Right cardiac atrium (tissue), 5 donors: ENCODE data around the gene ZC3H10. TPM values are rescaled to one million over a fixed set of nuclear protein-coding genes. Genes with fewer than 3 reads are reported as not detected.
"Not testable (repeated sequence)": the region's sequence is repeated elsewhere in the genome, so short reads cannot be mapped to it uniquely, and the experiment has no call there.

Experiments used
- ATAC-seq, 2 donors: fragments of 200-7000 bp; cut with Tn5 transposase; one replicate each; pipeline versions ENCODE4 v1.8.0 to v1.9.1; 2020; ENCODE audit warnings: moderate library complexity in 2 of 2, mild to moderate bottlenecking in 1 of 2
- DNase-seq, 3 donors: peaks; one replicate each; pipeline ENCODE4 v3.0.0-alpha.2; 2020
- H3K27ac ChIP-seq: one replicate; pipeline ENCODE4 v1.5.1; 2013; ENCODE audit warnings: mild to moderate bottlenecking, low read length, control low read depth, moderate library complexity
- H3K27me3 ChIP-seq: one replicate; pipeline ENCODE4 v1.6.1; 2013; ENCODE audit not compliant: control insufficient read depth, insufficient read depth
- H3K4me1 ChIP-seq: one replicate; pipeline ENCODE4 v1.6.1; 2013; ENCODE audit warnings: low read length; ENCODE audit not compliant: control insufficient read depth, insufficient read depth
- H3K4me3 ChIP-seq: one replicate; pipeline ENCODE4 v1.5.1; 2013; ENCODE audit warnings: low read length, control low read depth
- H3K9me3 ChIP-seq: one replicate; pipeline ENCODE4 v1.6.1; 2013; ENCODE audit warnings: low read length; ENCODE audit not compliant: control insufficient read depth
- WGBS: extraction: QIAGEN DNeasy Blood & Tissue Kit; methylation state at CpG from one replicate; pipeline ENCODE4 v1.1.7; 2013; 5-methylcytosine and 5-hydroxymethylcytosine counted together
- intact Hi-C, 4 donors: fragments of 100-400 bp; cut with DNase I; formaldehyde crosslinking; loops; one replicate each; pipeline versions ENCODE4 v1.11.0 to v1.14.0; 2022 to 2023
- long read RNA-seq, 4 donors: library from polyadenylated mRNA; unstranded; transcript quantifications; one replicate each; pipeline ENCODE4 v2.0.0, GENCODE V29; 2020 to 2021
- polyA plus RNA-seq: library from polyadenylated mRNA; stranded (reverse); fragments of 200-250 nt; gene quantifications from one replicate; pipeline ENCODE4 v1.2.3, GENCODE V29; 2013
- total RNA-seq, 4 donors: library from RNA; stranded (reverse); fragmentation: NEBNext Ultra II Directional; extraction: Animal tissue kit (Norgen Biotek cat#: 25700); gene quantifications; one replicate each; pipeline ENCODE4 v1.2.1, GENCODE V29; 2021
- donor health status: healthy with polysubstance abuse.
- donor health status: DM: no; HTN: yes; CAD: no.
- donor health status: DM: no; HTN: no; CAD: no.
- donor health status: DM: no; HTN: yes; CAD: no; lungs with severe emphysema.
- donor health status: DM: yes; HTN: yes; CAD: no.

Gene ZC3H10, protein sequence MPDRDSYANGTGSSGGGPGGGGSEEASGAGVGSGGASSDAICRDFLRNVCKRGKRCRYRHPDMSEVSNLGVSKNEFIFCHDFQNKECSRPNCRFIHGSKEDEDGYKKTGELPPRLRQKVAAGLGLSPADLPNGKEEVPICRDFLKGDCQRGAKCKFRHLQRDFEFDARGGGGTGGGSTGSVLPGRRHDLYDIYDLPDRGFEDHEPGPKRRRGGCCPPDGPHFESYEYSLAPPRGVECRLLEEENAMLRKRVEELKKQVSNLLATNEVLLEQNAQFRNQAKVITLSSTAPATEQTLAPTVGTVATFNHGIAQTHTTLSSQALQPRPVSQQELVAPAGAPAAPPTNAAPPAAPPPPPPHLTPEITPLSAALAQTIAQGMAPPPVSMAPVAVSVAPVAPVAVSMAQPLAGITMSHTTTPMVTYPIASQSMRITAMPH
- total RNA-seq, result 1 to 10 TPM; 6.1 to 8.6 (median 6.7) TPM
- polyA plus RNA-seq, result 2.7 TPM
- long read RNA-seq, donor 1, full-length matches to known transcripts, result 9 of 9 reads
- long read RNA-seq, donor 1, partial matches to known transcripts, result 0 of 9 reads
- long read RNA-seq, donor 1, other reads (novel, unspliced or antisense), result 0 of 9 reads
- long read RNA-seq, donor 2, full-length matches to known transcripts, result 13 of 13 reads
- long read RNA-seq, donor 2, partial matches to known transcripts, result 0 of 13 reads
- long read RNA-seq, donor 2, other reads (novel, unspliced or antisense), result 0 of 13 reads
- long read RNA-seq, donor 3, full-length matches to known transcripts, result 60 of 60 reads
- long read RNA-seq, donor 3, partial matches to known transcripts, result 0 of 60 reads
- long read RNA-seq, donor 3, other reads (novel, unspliced or antisense), result 0 of 60 reads
- long read RNA-seq, donor 4, full-length matches to known transcripts, result 10 of 10 reads
- long read RNA-seq, donor 4, partial matches to known transcripts, result 0 of 10 reads
- long read RNA-seq, donor 4, other reads (novel, unspliced or antisense), result 0 of 10 reads

DNA sequence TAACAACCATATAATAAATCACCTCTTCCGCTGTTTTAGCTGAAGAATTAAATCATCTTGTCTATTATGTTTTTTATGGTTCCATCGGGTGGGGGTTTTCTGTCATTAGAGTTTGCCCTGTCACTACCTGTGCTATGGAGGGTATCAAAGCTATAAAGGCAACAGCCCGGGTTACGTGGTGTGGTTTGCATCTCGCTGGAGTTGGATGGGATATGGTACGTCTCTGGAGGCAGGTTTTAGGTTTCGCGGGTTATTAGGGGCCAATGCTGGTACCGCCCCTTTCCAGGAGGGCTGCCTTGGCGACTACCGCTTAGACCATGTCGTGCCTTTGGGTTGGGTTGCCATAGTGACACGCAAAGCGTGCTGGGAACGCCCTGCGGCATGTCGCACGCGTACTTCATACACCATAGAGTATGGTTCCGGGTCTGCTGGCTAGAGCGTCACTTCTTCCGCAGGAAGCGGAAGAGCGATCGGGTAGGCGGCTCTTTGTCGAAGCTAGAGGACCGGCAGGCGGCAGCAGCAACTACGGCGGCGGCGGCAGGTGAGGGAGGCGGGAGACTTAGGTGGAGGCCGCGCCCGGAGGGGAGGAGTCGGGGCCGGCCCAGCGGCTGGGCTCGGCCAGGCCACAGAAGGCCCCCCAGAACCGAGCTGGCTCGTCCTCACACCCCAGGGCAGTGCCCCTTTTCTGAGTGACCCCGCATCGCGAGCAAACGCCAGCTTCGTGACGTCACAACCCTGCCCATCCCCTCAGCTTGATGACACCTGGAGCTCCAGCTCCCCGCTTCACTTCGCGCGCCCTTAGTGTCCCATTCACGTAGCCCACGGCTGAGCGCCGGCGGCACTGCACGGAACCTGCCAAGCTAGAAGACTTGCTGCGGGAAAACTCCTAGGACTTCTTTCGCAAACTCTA is at the start of gene ZC3H10:
ZC3H10 (plus strand) TSS at position 489 of the 910 bp plus-strand sequence. CDS start 2,297 bp downstream, outside the sequence.
- Histone ChIP-seq H3K27ac (peak within 1 kb of the TSS; percentile 99), H3K9me3 (no peaks in the 10 kb centered on the region), H3K4me1 (peaks cover 6% of the 10 kb centered on the region), H3K27me3 (no peaks in the 10 kb centered on the region), H3K4me3 (peak within 1 kb of the TSS; percentile 96)
- DNase-seq, result peak; percentile 98 to 99 (median 98)
- intact Hi-C loops, result loop anchor here in 2 of 4 donors (2.0 to 5.0 kb wide), 2 partner anchors 39 to 71 kb away; partner anchors contain the start of genes SMARCC2 (in 2 of the 2) and MYL6 (in 1 of the 2)
- ATAC-seq, result peak; percentile 90
- under 1% methylated on average over 61 of the region's 61 CpGs for WGBS

DNA sequence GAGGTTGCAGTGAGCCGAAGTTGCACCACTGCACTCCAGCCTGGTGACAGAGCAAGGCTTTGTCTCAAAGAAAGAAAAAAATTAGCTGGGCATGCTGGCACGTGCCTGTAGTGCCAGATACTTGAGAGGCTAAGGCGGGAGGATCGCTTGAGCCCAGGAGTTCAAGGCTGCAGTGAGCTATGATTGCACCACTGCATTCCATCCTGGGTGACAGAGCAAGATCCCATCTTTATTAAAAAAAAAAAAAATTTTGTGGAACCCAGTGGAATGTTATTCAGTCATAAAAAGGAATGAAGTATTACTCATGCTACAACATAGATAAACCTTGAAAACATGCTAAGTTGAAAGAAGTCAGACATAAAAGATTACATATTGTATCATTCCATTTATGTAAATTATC is 46.4 kb upstream of the ZC3H10 start:
- H3K27me3 ChIP-seq, result no peaks in the 10 kb centered on the region
- H3K4me3 ChIP-seq, result no peak overlapping the region
- H3K4me1 ChIP-seq, result no peaks in the 10 kb centered on the region
- DNase-seq (no peak), ATAC-seq (no peak)
- H3K27ac ChIP-seq, result no peak overlapping the region
- 75% methylated on average over 4 of the region's 4 CpGs for WGBS
- intact Hi-C loops, result no loop called here
- H3K9me3 ChIP-seq, result no peaks in the 10 kb centered on the region

DNA sequence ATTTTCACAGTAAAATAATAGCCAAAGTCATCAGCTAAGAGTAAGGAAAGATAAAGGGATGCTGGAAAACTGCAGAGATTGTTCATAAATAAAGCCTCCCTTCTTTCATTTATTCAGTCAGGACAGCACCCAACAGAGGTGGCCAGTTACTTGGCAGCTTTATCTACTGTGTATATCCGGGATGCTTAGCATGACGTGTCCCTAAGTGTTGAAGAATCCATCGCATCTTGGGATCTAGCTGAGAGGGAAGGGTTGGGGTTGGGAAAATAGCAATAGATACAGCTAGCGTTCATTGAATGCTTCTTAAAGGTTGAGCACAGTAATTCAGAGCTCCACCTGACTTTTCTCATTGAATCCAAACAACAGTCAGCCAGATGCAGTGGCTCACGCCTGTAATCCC is 43.7 kb upstream of the ZC3H10 start:
- WGBS, result 72% methylated on average over 5 of the region's 5 CpGs
- no peak for DNase-seq
- intact Hi-C loops, result no loop called here
- ATAC-seq, result no peak
- Histone ChIP-seq H3K4me1 (no peaks in the 10 kb centered on the region), H3K27ac (no peak overlapping the region), H3K4me3 (no peak overlapping the region), H3K9me3 (no peaks in the 10 kb centered on the region), H3K27me3 (no peaks in the 10 kb centered on the region)

DNA sequence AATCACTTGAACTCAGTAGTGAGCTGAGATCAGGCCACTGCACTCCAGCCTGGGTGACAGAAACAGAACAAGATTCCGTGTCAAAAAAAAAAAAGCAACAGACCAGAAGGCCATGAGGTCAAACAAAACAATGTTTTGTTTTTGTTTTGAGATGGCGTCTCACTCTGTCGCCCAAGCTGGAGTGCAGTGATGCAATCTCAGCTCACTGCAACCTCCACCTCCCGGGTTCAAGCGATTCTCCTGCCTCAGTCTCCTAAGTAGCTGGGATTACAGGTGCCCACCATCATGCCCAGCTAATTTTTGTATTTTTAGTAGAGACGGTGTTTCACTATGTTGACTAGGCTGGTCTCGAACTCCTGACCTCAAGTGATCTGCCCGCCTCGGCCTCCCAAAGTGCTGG is 40.1 kb upstream of the ZC3H10 start:
- DNase-seq, H3K27me3 ChIP-seq, H3K9me3 ChIP-seq, H3K4me3 ChIP-seq, H3K4me1 ChIP-seq, ATAC-seq, intact Hi-C loops, H3K27ac ChIP-seq: not testable (repeated sequence)
- WGBS, result 88% methylated on average over 9 of the region's 9 CpGs

DNA sequence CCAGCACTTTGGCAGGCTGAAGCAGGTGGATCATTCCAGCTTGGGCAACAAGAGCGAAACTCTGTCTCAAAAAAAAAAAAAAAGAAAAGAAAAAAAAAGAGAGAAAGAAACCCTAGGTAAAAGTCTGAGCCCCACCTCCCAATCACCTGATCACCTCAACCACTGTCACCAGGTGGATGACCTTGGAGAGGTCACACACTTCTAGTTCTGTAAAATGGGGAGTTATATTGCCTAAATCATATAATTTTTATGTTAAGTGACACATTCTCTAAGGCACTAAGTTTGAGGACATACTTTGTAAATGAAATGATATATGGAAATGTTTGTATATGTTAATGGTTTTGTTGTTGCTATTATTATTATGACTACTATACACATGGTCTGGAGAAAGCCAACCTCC is 39.6 kb upstream of the ZC3H10 start:
- no peak for ATAC-seq
- Histone ChIP-seq H3K27me3 (no peaks in the 10 kb centered on the region), H3K4me1 (peaks cover 4% of the 10 kb centered on the region), H3K27ac (no peak overlapping the region), H3K4me3 (no peak overlapping the region), H3K9me3 (no peaks in the 10 kb centered on the region)
- no peak for DNase-seq
- WGBS, result 92% methylated on average over 1 of the region's 1 CpG
- intact Hi-C loops, result no loop called here

DNA sequence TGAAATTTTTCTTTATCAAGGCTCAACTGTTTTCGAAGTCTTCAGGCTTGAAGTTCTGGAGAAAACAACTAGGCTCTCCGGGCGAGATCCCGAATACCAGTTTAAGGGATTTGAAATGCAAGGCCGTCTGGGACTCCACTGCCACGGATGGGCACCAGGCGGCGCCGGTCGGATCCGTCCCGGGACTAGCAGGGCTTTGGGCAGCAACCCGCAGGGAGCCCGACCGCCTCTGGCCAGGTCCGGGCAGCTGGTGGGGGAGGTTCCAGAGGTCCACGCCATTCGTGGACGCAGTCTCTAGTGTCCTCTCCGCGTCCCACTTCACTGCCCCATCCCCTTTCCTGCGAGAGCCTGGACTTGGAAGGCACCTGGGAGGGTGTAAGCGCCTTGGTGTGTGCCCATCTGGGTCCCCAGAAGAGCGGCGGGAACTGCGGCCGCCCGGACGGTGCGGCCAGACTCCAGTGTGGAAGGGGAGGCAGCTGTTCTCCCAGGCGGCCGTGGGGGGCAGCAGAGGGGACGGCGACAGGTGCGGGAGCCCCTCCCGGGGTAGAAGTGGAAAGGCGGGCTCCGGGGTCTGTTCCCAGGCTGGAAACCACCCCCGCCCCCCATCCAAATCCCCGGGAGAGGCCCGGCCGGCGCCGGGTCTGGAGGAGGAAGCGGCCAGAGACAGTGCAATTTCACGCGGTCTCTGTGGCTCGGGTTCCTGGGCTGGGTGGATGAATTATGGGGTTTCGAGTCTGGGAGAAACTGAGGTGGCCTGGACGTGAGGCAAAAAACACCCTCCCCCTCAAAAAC is 38.9 kb upstream of the ZC3H10 start:
- Histone ChIP-seq H3K27me3 (no peaks in the 10 kb centered on the region), H3K27ac (peak overlapping the region; percentile 1), H3K4me3 (peak overlapping the region; percentile 64), H3K9me3 (no peaks in the 10 kb centered on the region), H3K4me1 (peaks cover 4% of the 10 kb centered on the region)
- 3% methylated on average over 50 of the region's 50 CpGs for WGBS
- DNase-seq, result peak; percentile 87 to 94 (median 93)
- ATAC-seq, result peak; percentile 88 to 92
- intact Hi-C loops, result no loop called here

DNA sequence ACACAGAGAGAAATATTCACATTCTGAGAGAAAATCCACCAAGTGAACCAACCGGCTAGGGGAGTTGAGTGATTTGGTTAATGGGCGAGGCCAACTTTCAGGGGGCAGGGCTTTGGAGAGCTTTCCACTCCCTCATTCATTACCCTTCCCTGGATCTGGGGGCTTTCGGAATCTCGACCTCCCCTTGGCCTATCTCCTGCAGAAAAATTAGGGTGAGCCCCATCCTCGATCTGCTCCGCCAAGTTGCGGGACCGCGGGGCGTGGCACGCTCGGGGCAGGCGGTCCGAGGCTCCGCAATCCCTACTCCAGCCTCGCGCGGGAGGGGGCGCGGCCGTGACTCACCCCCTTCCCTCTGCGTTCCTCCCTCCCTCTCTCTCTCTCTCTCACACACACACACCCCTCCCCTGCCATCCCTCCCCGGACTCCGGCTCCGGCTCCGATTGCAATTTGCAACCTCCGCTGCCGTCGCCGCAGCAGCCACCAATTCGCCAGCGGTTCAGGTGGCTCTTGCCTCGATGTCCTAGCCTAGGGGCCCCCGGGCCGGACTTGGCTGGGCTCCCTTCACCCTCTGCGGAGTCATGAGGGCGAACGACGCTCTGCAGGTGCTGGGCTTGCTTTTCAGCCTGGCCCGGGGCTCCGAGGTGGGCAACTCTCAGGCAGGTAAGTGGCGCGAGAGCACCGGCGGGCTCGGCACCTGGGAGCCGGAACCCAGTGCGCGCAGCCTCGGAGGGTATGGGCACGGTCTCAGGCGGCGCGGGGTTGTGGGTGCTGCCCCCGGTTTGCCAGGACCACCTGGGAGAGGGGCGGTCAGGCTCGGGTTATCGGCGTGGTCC is 38.1 kb upstream of the ZC3H10 start, which contains the start of gene ERBB3:
ERBB3 (plus strand) TSS at position 443 of the 833 bp plus-strand sequence; CDS start at position 579, 136 bp downstream.
- no peaks in the 10 kb centered on the region for H3K9me3 ChIP-seq
- peak; percentile 83 to 89 (median 85) for DNase-seq
- intact Hi-C loops, result no loop called here
- peak; percentile 88 to 92 for ATAC-seq
- WGBS, result 2% methylated on average over 59 of the region's 59 CpGs
- H3K27me3 ChIP-seq, result no peaks in the 10 kb centered on the region
- peaks cover 4% of the 10 kb centered on the region for H3K4me1 ChIP-seq
- H3K4me3 ChIP-seq, result peak within 1 kb of the TSS; percentile 64
- H3K27ac ChIP-seq, result peak within 1 kb of the TSS; percentile 1

DNA sequence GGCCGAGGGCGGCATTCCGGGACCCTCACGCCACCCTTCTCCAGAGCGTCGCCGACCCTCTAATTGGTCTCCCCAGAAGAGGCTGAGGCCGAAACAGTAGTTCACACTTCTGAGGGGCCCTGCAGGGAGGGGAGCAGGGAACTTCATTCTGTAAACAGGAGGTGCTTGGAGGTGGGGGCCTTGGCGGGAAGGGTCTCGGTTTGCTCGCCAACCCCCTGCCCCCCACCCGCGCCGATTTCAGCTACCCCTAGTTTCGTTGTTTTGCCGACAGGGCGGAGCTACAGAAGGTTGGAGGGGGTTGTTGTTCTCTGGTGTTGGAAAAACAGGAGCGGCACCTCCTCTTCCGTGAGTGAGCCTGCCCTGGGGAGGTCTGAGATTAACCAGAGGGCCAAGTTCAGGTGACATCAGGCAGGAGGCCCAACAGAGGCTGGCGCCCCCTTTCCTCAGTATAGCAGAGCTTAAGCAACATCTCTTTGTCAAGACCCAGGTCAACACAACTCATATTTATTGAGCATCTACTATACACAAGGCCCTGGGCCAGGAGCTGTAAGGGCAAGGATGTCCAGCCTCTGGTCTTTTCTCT is 37.4 kb upstream of the ZC3H10 start:
- Histone ChIP-seq H3K9me3 (no peaks in the 10 kb centered on the region), H3K27me3 (no peaks in the 10 kb centered on the region), H3K4me1 (peaks cover 4% of the 10 kb centered on the region), H3K4me3 (peak overlapping the region; percentile 64), H3K27ac (no peak overlapping the region)
- 29% methylated on average over 20 of the region's 20 CpGs for WGBS
- peak; percentile 1 for ATAC-seq
- DNase-seq, result no peak
- intact Hi-C loops, result no loop called here
